T-helper 22 cell (primary cell): ENCODE measurements around the gene ATXN7L1.
"Not testable (repeated sequence)": the region's sequence is repeated elsewhere in the genome, so short reads cannot be mapped to it uniquely, and the experiment has no call there.

Experiments
- DNase-seq: peaks from one replicate; pipeline ENCODE4 v3.0.0-alpha.2; 2020; ENCODE audit warnings: low read depth

Gene ATXN7L1

DNA sequence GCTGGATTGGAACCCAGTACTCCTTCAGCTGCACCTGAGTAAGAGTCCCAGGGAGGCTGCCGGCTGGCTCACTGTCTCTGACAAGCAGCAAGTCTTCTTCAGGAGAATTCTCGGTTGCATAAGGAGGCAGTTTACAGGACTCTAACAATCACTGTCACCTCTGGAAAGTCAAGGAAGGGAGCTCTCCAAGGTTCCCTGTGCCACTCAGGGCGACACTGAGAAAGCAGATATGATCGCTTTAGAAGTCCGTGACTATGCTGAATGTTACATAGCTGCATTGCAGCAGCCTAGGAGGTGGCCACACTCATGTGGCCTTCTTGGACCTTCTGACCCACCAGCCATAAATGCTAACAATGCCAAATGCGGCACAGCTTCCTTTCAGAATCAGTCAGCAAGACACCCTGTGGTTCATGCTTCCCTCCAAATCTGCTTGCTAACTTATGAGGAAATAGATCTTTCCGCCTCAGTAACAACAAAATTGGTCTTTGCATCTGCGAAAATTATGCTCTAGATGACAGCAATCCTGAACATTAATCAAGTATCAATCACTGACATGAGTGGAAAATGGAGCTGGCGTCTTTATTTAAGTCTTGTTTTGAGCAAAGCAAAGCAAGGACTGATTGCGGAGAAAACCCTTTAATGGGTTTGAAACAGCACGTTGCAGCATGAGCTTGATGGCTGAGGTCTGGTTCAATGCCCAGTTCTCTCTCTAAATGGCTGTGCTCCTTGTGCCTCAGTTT, 132.9 kb downstream of the ATXN7L1 start:
- DNase-seq = no peak

DNA sequence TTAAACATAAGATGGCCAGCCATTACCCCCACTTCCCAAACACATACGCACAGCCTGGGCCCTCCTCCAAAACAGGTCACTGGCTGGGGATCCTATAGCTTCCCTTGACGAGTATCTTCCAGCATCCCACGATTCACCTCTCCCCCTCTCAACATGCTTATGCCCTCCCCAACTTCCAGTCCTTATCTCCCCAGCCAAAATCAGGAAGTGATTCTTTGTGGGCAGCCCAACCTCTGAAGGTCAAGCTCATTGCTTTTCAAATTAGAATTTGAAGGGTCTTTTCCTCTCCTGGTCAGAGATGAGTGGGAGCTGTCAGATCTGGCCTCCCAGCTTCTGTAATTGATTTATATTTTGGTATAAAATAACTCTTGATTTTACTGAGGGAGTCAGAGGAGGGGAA, 133.6 kb downstream of the ATXN7L1 start:
- no peak for DNase-seq

DNA sequence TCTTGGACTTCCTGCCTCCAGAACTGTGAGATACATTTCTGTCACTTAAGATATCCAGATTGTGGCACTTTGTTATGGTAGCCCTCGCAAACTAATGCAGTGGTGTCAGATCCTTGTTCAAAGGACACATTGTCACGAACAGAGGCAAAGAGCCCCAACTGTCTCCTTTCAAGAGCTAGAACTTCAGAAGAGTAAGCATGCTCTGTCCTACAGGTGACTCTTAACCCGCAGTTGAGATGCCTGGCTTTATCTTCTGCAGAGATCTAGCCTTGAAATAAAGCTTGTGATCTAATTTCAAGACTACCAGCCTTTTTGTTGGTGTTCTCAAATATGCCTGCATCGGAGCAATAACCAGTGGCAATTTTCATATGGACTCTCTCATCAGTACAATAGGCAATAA, 134.4 kb downstream of the ATXN7L1 start:
- no peak for DNase-seq

GRCh38 chr7:105738133-105738532, 138.3 kb downstream of the ATXN7L1 start:
- DNase-seq = no peak

GRCh38 chr7:105734233-105734632, 142.2 kb downstream of the ATXN7L1 start:
- no peak for DNase-seq

- no peak for DNase-seq
These were observed 145.4 kb downstream of the ATXN7L1 start for GRCh38 chr7:105731042-105731441.

DNA sequence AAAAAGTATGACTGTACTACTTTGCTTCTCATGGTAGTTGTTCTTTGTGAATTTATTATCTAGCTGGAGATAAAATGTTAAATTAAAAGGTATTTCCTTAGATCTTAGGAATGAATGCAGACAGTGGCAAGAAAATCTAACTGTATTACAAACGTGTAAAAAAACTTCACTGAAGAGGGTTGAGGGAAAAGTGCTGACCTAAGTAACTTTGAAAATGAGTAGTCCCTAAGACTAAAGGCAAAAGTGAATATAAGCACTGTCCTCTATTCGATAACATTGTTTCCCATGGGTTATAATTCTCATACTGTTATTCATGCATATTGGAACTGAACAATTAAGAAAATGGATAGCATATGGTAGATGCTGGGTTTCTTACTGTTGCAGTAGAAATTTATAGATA, 148.4 kb downstream of the ATXN7L1 start:
- DNase-seq = no peak

DNA sequence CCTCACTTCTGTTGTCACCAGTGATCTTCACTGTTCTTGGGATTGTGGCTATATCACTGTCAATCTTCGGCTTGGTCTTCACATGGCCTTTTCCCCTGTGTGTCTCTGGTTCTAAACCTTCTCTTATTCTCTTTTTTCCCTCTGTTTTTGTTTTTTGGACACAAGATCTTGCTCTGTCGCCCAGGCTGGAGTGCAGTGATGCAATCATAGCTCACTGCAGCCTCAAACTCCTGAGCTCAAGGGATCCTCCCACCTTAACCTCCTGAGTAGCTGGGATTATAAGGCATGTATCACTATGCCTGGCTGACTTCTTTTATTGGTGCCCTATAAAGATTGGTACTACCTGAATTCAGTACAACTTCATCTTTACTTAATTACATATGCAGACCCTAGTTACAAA, 151.7 kb downstream of the ATXN7L1 start:
- DNase-seq = no peak

GRCh38 chr7:105723572-105723971, 152.8 kb downstream of the ATXN7L1 start:
- DNase-seq = no peak

- no peak for DNase-seq
These were observed 154.8 kb downstream of the ATXN7L1 start for GRCh38 chr7:105721571-105722104.

GRCh38 chr7:105719919-105720318, 156.5 kb downstream of the ATXN7L1 start:
- DNase-seq = no peak

GRCh38 chr7:105719395-105719794, 157.0 kb downstream of the ATXN7L1 start:
- DNase-seq = no peak

DNA sequence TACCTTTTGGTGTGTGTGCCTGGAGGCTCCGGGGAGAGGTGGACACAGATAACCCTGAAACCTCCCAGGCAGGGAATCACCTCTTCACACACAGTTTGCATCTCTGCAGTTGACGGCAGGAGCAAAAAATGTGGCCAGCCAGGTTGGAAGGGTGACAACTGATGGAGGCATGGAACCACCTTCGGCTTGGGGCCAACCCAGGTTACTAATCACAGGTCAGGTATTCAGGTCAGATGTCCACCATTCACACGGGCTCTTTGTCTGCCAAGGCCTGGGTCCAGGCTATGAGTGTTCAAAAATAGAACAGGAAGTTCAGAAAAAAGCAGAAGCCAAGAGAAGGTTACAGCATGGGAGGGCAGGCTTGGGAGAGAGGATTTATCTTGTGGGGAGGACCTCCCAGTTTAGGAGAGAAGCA, 157.9 kb downstream of the ATXN7L1 start:
- DNase-seq = no peak

DNA sequence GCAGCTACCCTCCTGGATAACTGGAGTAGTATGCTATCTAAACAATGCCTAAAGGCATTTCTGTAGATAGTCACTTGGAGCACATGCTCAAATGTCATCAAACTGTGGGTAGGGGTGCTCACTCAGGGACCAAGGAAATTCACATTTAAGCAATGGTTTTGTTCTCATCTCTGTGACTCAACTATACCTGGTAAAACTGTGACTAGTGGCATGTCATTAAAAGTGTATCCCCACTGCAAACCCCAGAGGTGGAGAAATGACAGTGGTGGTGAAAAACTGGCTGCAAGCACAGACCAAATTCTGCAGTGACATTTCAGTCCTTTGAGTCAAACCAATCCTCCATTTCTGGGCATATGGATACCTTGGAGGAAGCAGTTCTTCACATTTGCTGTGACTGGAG, 160.9 kb downstream of the ATXN7L1 start:
- no peak for DNase-seq

- DNase-seq = no peak
These were observed 162.6 kb downstream of the ATXN7L1 start for GRCh38 chr7:105713488-105714465.

DNA sequence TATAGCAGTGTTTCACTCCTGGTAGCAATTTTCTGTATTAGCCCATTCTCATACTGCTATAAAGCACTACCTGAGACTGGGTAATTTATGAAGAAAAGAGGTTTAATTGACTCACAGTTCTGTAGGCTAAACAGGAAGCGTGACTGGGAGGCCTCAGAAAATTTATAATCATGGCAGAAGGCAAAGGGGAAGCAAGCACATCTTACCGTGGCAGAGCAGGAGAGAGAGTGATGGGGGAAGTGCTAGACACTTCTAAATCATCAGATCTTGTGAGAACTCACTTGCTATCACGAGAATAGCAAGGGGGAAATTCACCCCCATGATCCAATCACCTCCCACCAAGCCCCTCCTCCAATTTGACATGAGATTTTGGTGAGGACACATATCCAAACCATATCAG, 163.5 kb downstream of the ATXN7L1 start:
- no peak for DNase-seq

DNA sequence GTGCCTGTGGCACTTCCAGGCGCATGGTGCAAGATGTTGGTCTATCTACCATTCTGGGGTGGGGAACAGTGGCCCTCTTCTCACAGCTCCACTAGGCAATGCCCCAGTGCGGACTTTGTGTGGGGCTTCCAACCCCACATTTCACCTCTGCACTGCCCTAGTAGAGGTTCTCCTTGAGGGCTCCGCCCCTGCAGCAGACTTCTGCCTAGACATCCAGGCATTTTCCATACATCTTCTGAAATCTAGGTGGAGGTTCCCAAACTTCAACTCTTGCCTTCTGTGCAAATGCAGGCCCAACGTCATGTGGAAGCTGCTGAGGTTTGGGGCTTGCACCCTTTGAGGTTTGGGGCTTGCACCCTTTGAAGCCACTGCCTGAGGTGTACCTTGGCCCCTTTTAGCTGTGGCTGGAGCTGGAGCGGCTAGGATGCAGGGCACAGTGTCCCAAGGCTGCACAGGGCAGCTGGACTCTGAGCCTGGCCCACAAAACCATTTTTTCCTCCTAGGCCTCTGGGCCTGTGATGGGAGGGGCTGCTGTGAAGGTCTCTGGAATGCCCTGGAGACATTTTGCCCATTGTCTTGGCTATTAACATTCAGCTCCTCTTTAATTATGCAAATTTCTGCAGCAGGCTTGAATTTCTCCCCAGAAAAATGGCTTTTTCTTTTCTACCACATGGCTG, 164.5 kb downstream of the ATXN7L1 start:
- DNase-seq = no peak

DNA sequence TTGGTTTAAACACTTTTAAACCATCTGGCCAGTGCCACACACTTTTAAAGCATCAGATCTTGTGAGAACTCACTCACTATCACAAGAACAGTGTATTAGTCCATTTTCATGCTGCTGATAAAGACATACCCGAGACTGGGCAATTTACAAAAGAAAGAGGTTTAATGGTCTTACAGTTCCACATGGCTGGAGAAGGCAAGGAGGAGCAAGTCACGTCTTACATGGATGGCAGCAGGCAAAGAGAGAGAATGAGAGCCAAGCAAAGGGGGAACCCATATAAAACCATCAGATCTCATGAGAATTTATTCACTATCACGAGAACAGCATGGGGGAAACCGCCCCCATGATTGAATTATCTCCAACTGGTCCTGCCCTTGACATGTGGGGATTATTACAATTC, 165.7 kb downstream of the ATXN7L1 start:
- not testable (repeated sequence) for DNase-seq

DNA sequence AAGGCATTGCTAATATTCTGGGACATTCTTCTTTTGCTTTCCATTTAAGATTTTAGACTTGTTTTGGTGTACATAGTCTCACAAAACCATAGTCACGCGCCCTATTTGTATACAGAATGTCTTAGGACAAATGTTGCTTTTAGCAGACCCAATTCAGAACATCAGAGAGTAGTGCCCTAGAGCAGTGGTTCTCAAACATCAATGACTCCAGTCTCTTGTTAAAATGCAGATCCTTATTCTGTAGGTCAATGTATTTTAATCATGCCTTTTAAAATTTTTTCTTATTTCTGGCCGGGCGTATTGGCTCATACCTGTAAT, 167.7 kb downstream of the ATXN7L1 start:
- DNase-seq = no peak

DNA sequence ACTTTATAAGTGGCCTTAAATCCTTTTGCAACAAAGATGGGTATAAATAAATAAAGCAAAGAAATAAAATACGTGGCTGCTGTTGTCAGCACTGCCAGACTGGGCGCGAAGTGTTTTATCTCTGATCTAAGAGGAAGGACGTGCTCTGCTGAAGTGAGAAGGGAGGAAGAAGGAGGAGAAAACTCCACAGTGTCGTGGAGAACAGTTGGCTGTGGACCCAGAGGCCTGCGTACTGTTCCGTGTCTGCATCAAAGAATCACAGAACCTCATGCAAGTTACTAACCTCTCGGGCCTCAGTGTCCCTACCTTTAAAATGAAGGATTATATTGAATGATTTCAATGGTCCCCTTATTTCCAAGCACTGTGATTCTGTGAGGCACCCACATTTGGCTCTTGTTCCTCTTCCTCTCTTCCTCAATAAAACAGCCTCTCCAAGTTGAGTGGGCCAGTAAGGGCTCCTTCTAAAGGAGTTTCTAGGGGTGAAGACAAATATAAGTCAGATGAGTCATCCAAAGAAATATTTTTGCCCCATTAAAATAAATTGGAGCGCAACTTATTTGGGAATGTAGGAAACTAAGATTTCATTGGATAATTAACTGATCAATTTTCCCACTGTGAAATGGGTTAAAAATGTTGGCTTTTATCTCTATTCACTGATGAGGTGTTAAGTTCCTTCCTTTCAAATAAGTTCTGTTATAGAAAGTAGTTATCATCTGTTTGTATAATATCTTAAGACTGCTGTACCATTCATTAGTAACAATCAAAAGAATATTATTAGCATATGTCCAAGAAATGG, 168.2 kb downstream of the ATXN7L1 start:
- no peak for DNase-seq

DNA sequence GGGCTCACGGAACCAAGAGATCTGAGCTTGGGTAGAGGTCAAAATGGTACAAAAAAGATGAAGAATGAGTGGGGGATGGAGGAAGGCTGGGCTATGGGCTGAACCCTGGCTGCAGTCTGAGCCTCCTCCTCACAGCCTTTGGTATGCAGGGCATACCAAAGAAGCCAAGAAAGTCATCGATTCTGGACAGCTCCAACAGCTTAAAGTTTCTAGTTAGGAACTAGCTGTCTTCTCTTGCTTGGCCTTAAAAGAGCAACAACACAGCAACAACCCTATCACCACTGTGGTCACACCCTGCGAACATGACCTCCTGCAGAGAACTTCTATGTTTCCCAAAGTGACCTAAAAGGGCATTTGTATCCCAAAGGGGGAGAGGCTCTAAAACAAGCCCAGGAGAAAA, 169.0 kb downstream of the ATXN7L1 start:
- no peak for DNase-seq

DNA sequence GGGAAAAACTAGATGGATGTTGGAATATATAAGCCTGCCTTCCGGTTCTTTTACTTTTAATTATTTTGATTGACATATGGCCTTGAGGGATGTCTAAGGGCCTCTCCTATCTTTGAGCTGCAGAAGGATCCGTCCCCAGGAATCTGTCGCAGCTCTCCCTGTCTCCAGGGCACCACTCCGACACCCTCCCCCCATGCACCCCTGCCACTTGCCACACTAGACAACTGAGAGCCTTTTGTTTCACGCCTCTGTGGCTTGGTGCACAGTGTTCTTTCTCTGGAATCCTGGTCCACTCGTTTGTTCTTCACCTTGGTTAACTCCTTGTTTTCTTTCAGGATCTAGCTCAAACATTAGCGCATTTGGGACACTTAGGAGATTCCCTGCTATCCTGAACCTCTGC, 171.0 kb downstream of the ATXN7L1 start:
- no peak for DNase-seq
